ENCODE results near the gene AK9. TPM values are rescaled to one million over a fixed set of nuclear protein-coding genes. Genes with fewer than 3 reads are reported as not detected.

Gene AK9
- total and polyA plus RNA-seq, 2 of the 8 experiments (the other 6 are each of a cell fraction or from before 2014, with no cell fraction given) = 1.8 to 2.2 TPM

DNA sequence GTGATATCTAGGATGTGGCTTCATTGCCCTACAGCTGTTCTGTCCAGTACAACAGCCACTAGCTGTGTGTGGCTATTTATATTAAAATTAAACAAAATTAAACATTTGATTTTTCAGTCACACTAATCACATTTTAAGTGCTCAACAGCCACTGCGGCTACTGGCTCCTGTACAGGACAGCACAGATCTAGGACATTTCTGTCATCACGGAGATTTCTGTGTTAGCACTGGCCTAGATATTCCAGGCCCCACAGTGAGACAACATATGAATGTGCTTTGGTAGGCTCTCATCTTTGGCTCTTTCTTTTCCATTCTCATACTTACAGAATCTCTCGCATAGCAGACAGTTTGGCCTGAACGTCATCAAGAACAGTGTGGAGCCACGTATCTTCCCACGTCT, 159.6 kb downstream of the AK9 start (continued):
- no peak for TF ChIP-seq CHD7 (IDR thresholded peaks at IDR 0.05; ENCODE audit: insufficient replicate concordance, low read length)
- no peak for TF ChIP-seq TAF7 (optimal IDR thresholded peaks at IDR 0.05; ENCODE audit: borderline replicate concordance, low read depth, low read length)
